ENCODE data around the gene PTPN23.
A peak's percentile ranks its signal among the peaks of the same experiment; 100 is the strongest.

DNA sequence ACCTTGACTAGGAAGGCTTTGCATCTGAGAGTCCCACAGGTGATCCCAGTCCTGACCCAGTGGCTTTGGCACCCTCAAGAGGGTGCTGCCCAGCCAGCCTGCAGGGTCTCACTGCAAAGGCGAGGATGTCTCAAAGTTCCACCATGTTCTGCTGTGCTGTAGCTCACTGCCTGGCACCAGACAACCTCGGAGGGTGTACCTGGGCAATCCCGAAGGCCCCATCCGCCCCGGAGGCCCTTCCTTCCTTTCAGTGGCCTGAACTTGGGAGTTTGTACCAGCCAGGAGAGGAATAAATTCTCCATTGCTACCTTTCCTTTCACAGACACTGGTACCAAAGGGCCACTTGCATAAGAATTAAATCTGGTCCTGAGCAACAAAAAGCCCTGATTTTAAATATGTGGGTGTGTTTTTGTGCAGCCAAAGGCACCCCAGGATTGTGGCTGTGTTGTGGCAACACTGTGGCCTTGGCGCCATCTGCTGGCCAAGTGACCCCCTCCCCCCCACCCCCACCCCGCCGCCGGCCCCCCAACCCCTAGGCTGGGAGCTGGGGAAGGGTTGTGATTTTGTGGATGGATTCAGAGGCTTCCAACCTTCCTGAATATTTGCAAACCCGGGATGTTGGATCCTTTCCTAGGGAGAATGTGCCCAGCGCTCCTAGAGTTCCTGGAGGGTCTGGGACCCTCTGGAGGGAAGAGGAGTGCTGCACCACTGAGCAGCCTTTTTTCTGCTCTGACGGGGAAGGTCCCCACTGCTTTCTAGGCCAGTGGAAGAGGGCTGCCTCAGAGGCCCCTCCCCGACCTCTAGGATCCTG is 9.7 kb upstream of the PTPN23 start:
- TF ChIP-seq, protein P1, sequence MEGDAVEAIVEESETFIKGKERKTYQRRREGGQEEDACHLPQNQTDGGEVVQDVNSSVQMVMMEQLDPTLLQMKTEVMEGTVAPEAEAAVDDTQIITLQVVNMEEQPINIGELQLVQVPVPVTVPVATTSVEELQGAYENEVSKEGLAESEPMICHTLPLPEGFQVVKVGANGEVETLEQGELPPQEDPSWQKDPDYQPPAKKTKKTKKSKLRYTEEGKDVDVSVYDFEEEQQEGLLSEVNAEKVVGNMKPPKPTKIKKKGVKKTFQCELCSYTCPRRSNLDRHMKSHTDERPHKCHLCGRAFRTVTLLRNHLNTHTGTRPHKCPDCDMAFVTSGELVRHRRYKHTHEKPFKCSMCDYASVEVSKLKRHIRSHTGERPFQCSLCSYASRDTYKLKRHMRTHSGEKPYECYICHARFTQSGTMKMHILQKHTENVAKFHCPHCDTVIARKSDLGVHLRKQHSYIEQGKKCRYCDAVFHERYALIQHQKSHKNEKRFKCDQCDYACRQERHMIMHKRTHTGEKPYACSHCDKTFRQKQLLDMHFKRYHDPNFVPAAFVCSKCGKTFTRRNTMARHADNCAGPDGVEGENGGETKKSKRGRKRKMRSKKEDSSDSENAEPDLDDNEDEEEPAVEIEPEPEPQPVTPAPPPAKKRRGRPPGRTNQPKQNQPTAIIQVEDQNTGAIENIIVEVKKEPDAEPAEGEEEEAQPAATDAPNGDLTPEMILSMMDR (IDR thresholded peaks at IDR 0.05; ENCODE audit: low read length): peak; percentile 20
- TF ChIP-seq EZH2phosphoT487 (IDR thresholded peaks at IDR 0.05; ENCODE audit: low read length): no peak
- TF ChIP-seq EZH2 (optimal IDR thresholded peaks at IDR 0.05; ENCODE audit: low read depth, low read length): no peak
